DLD1 (cell line): Measurements from ENCODE around the gene NAV1.

Source experiments
- in situ Hi-C: cut with HindIII; loops from 2 replicates; pipeline ENCODE4 v1.10.0; 2017; ENCODE audit warnings: low sequenced_read_pairs

The NAV1 gene

GRCh38 chr1:201504179-201504631 is 34.7 kb upstream of the NAV1 start:
- in situ Hi-C loops = no loop called here

- in situ Hi-C loops = no loop called here
These were observed 34.0 kb upstream of the NAV1 start for GRCh38 chr1:201504799-201505502.

GRCh38 chr1:201505503-201505890 is 33.4 kb upstream of the NAV1 start:
- in situ Hi-C loops = no loop called here

GRCh38 chr1:201506092-201506491 is 32.8 kb upstream of the NAV1 start:
- in situ Hi-C loops = no loop called here

GRCh38 chr1:201506557-201507359 is 32.2 kb upstream of the NAV1 start, which contains the start of gene CSRP1:
Gene CSRP1, minus strand, starts transcription at chr1:201507123. Its CDS starts 10,820 bp downstream, at chr1:201496303.
- in situ Hi-C loops = no loop called here

- in situ Hi-C loops = no loop called here
These were observed 31.6 kb upstream of the NAV1 start for GRCh38 chr1:201507360-201507675.

GRCh38 chr1:201508809-201509208 is 30.1 kb upstream of the NAV1 start:
- in situ Hi-C loops = no loop called here

GRCh38 chr1:201509601-201510374 is 29.1 kb upstream of the NAV1 start:
- in situ Hi-C loops = loop anchor here (10.0 kb wide), 1 partner anchor 75 kb away; no protein-coding TSS in a partner anchor

- in situ Hi-C loops = loop anchor here (10.0 kb wide), 1 partner anchor 76 kb away; no protein-coding TSS in a partner anchor
These were observed 28.2 kb upstream of the NAV1 start for GRCh38 chr1:201510734-201511133.

- in situ Hi-C loops = loop anchor here (10.0 kb wide), 1 partner anchor 77 kb away; no protein-coding TSS in a partner anchor
These were observed 27.5 kb upstream of the NAV1 start for GRCh38 chr1:201511396-201511940.

- in situ Hi-C loops = loop anchor here (10.0 kb wide), 1 partner anchor 77 kb away; no protein-coding TSS in a partner anchor
These were observed 26.9 kb upstream of the NAV1 start for GRCh38 chr1:201511941-201512539.

GRCh38 chr1:201513498-201514243 is 25.3 kb upstream of the NAV1 start:
- in situ Hi-C loops = loop anchor here (10.0 kb wide), 1 partner anchor 79 kb away; no protein-coding TSS in a partner anchor

- in situ Hi-C loops = loop anchor here (10.0 kb wide), 1 partner anchor 80 kb away; no protein-coding TSS in a partner anchor
These were observed 24.5 kb upstream of the NAV1 start for GRCh38 chr1:201514466-201514865.

- in situ Hi-C loops = loop anchor here (10.0 kb wide), 1 partner anchor 80 kb away; no protein-coding TSS in a partner anchor
These were observed 23.7 kb upstream of the NAV1 start for GRCh38 chr1:201515062-201515750.

- in situ Hi-C loops = loop anchor here (10.0 kb wide), 1 partner anchor 81 kb away; no protein-coding TSS in a partner anchor
These were observed 23.0 kb upstream of the NAV1 start for GRCh38 chr1:201515895-201516294.

- in situ Hi-C loops = loop anchor here (10.0 kb wide), 1 partner anchor 82 kb away; no protein-coding TSS in a partner anchor
These were observed 22.3 kb upstream of the NAV1 start for GRCh38 chr1:201516511-201517127.

GRCh38 chr1:201517631-201518030 is 21.3 kb upstream of the NAV1 start:
- in situ Hi-C loops = loop anchor here (10.0 kb wide), 1 partner anchor 83 kb away; no protein-coding TSS in a partner anchor

GRCh38 chr1:201518071-201518470 is 20.9 kb upstream of the NAV1 start:
- in situ Hi-C loops = loop anchor here (10.0 kb wide), 1 partner anchor 83 kb away; no protein-coding TSS in a partner anchor
